IMR-90 (cell line): ENCODE measurements around the gene HOXD3. TPM values are rescaled to one million over a fixed set of nuclear protein-coding genes. Genes with fewer than 3 reads are reported as not detected.

Experiments
- ATAC-seq: fragments of 200-7000 bp; cut with Tn5 transposase; 2 replicates; pipeline ENCODE4 v1.9.1; 2020; ENCODE audit warnings: low read depth, mild to moderate bottlenecking, moderate library complexity
- BruUV-seq: library from RNA; stranded (reverse); fragments of 400-500 nt; replicated peaks from 2 replicates; lab custom pipeline; 2021; lab: Mats Ljungman, UMichigan
- CTCF ChIA-PET: fragments of 300-600 bp; formaldehyde crosslinking; extraction: SDS; loops from one replicate; lab custom pipeline; 2021; ENCODE audit warnings: antibody characterized with exemption; lab: Yijun Ruan, JAX
- POLR2A ChIA-PET: fragments of 300-600 bp; sonication (Branson Sonifier 250); formaldehyde crosslinking; loops from one replicate; lab custom pipeline; 2022; ENCODE audit warnings: antibody characterized with exemption; ENCODE audit not compliant: unreplicated experiment; lab: Charles Lee
- DNase-seq: peaks from one replicate; pipeline ENCODE4 v3.0.0; 2013
- H2AFZ ChIP-seq: replicated peaks from 2 replicates; pipeline ENCODE3; 2013; ENCODE audit warnings: low read length, mild to moderate bottlenecking; ENCODE audit not compliant: poor library complexity
- H2AK5ac ChIP-seq: 2 replicates; pipeline ENCODE4 v1.6.1; 2013; ENCODE audit warnings: low read depth, low read length, inconsistent platforms
- H2AK9ac ChIP-seq: replicated peaks from 2 replicates; pipeline ENCODE3; 2013; ENCODE audit warnings: mild to moderate bottlenecking, low read depth, low read length, moderate library complexity; ENCODE audit not compliant: poor library complexity
- H2BK120ac ChIP-seq: 2 replicates; pipeline ENCODE4 v1.6.1; 2013; ENCODE audit warnings: low read depth, low read length, inconsistent platforms
- H2BK15ac ChIP-seq: 3 replicates; pipeline ENCODE4 v1.6.1; 2013; ENCODE audit warnings: low read depth, low read length, inconsistent platforms
- H2BK20ac ChIP-seq: 2 replicates; pipeline ENCODE4 v1.6.1; 2013; ENCODE audit warnings: low read depth, mild to moderate bottlenecking, inconsistent platforms, low read length, moderate library complexity
- H2BK5ac ChIP-seq: 2 replicates; pipeline ENCODE4 v1.6.1; 2013; ENCODE audit warnings: mild to moderate bottlenecking, low read depth, low read length, inconsistent platforms; ENCODE audit not compliant: poor library complexity, severe bottlenecking
- H3K14ac ChIP-seq: replicated peaks from 2 replicates; pipeline ENCODE4 v1.6.1; 2013; ENCODE audit warnings: low read depth, low read length, inconsistent platforms
- H3K18ac ChIP-seq: 2 replicates; pipeline ENCODE4 v1.6.1; 2013; ENCODE audit warnings: low read depth, low read length, control low read depth
- H3K23ac ChIP-seq: 2 replicates; pipeline ENCODE4 v1.6.1; 2013; ENCODE audit warnings: low read depth, low read length, inconsistent platforms
- H3K27ac ChIP-seq: 2 replicates; pipeline ENCODE4 v1.5.1; 2013; ENCODE audit warnings: mild to moderate bottlenecking, control low read depth, low read length; ENCODE audit not compliant: insufficient read depth
- H3K27me3 ChIP-seq: 2 replicates; pipeline ENCODE4 v1.6.1; 2013; ENCODE audit warnings: low read length; ENCODE audit not compliant: control insufficient read depth, insufficient read depth
- H3K36me3 ChIP-seq: 2 replicates; pipeline ENCODE4 v1.6.1; 2013; ENCODE audit warnings: low read length, mixed read lengths; ENCODE audit not compliant: control insufficient read depth, insufficient read depth
- H3K4ac ChIP-seq: 2 replicates; pipeline ENCODE4 v1.6.1; 2013; ENCODE audit warnings: low read depth, low read length, inconsistent platforms
- H3K4me1 ChIP-seq: 2 replicates; pipeline ENCODE4 v1.6.1; 2013; ENCODE audit warnings: low read length, mixed read lengths; ENCODE audit not compliant: control insufficient read depth, insufficient read depth
- H3K4me2 ChIP-seq: 2 replicates; pipeline ENCODE4 v1.6.1; 2013; ENCODE audit warnings: low read depth, mild to moderate bottlenecking, control low read depth, low read length, moderate library complexity
- H3K4me3 ChIP-seq: 2 replicates; pipeline ENCODE4 v1.5.1; 2013; ENCODE audit warnings: low read depth, mild to moderate bottlenecking, control low read depth, low read length, moderate library complexity; ENCODE audit not compliant: insufficient read depth
- H3K56ac ChIP-seq: 2 replicates; pipeline ENCODE4 v1.6.1; 2013; ENCODE audit warnings: low read length, inconsistent platforms; ENCODE audit not compliant: insufficient read depth; ENCODE audit errors: extremely low read depth
- H3K79me1 ChIP-seq, 2 experiments: 2 replicates each; pipeline ENCODE4 v1.6.1; 2013; ENCODE audit warnings: low read length in 2 of 2, inconsistent platforms in 1 of 2, low read depth in 1 of 2
- H3K9ac ChIP-seq: 2 replicates; pipeline ENCODE4 v1.6.1; 2013; ENCODE audit warnings: low read depth, low read length, control low read depth
- H3K9me1 ChIP-seq: 2 replicates; pipeline ENCODE4 v1.6.1; 2013; ENCODE audit warnings: low read length, inconsistent platforms; ENCODE audit not compliant: insufficient read depth
- H3K9me3 ChIP-seq: 2 replicates; pipeline ENCODE4 v1.6.1; 2013; ENCODE audit warnings: low read length; ENCODE audit not compliant: control insufficient read depth, insufficient read depth
- H4K20me1 ChIP-seq: 2 replicates; pipeline ENCODE4 v1.6.1; 2013; ENCODE audit warnings: low read length, inconsistent platforms; ENCODE audit not compliant: insufficient read depth
- H4K5ac ChIP-seq: 2 replicates; pipeline ENCODE4 v1.6.1; 2013; ENCODE audit warnings: mild to moderate bottlenecking, low read depth, low read length, control low read depth
- H4K8ac ChIP-seq, 2 experiments: 2 replicates each; pipeline ENCODE4 v1.6.1; 2013; ENCODE audit warnings: low read depth in 2 of 2, low read length in 2 of 2, control low read depth in 1 of 2, inconsistent platforms in 1 of 2
- H4K91ac ChIP-seq: 2 replicates; pipeline ENCODE4 v1.6.1; 2013; ENCODE audit warnings: low read depth, low read length, inconsistent platforms; ENCODE audit not compliant: insufficient read depth
- MAZ ChIP-seq: IDR thresholded peaks from 2 replicates; pipeline ENCODE4 v1.6.1; 2012; ENCODE audit warnings: low read depth, mild to moderate bottlenecking, low read length, improper control_type of control experiment, moderate library complexity, borderline replicate concordance
- WGBS, 2 experiments: methylation state at CpG; one replicate each; pipeline versions ENCODE4 v1.1.5 to v1.1.7; 2013; ENCODE audit warnings: missing lambda C conversion rate in 2 of 2; ENCODE audit not compliant: insufficient read length in 1 of 2; ENCODE audit errors: extremely low coverage in 2 of 2; 5-methylcytosine and 5-hydroxymethylcytosine counted together
- dilution Hi-C: fragments of 300-500 bp; cut with HindIII; formaldehyde crosslinking; loops from one replicate; pipeline ENCODE4 v1.14.3; 2018; ENCODE audit warnings: low sequenced_read_pairs; ENCODE audit not compliant: unreplicated experiment
- in situ Hi-C: fragments of 300-500 bp; cut with MboI; formaldehyde crosslinking; loops from 3 replicates; pipeline ENCODE4 v1.14.3; 2019; ENCODE audit warnings: low sequenced_read_pairs, inconsistent platforms, mixed read lengths
- intact Hi-C: fragments of 100-400 bp; cut with micrococcal nuclease; formaldehyde crosslinking; loops from 2 replicates; pipeline ENCODE4 v1.10.0; 2022
- polyA plus RNA-seq, 3 experiments: library from polyadenylated mRNA; depleted of rRNA; stranded (reverse); fragments of >200 nt; gene quantifications; 2 replicates each; pipeline ENCODE4 v1.2.3, GENCODE V29; 2012; ENCODE audit warnings: low replicate concordance in 1 of 3
- total RNA-seq: library from RNA; depleted of rRNA; stranded (reverse); fragments of >200 nt; gene quantifications from 2 replicates; pipeline ENCODE4 v1.2.3, GENCODE V29; 2012
- TF ChIP-seq, protein P1 (sequence below): conservative IDR thresholded peaks from 2 replicates; pipeline ENCODE4 v1.5.1; 2012; ENCODE audit warnings: mild to moderate bottlenecking, low read depth, low read length, improper control_type of control experiment

The HOXD3 gene
- total and polyA plus RNA-seq, 2 of the 4 experiments (the other 2 are of a cell fraction), result not detected

DNA sequence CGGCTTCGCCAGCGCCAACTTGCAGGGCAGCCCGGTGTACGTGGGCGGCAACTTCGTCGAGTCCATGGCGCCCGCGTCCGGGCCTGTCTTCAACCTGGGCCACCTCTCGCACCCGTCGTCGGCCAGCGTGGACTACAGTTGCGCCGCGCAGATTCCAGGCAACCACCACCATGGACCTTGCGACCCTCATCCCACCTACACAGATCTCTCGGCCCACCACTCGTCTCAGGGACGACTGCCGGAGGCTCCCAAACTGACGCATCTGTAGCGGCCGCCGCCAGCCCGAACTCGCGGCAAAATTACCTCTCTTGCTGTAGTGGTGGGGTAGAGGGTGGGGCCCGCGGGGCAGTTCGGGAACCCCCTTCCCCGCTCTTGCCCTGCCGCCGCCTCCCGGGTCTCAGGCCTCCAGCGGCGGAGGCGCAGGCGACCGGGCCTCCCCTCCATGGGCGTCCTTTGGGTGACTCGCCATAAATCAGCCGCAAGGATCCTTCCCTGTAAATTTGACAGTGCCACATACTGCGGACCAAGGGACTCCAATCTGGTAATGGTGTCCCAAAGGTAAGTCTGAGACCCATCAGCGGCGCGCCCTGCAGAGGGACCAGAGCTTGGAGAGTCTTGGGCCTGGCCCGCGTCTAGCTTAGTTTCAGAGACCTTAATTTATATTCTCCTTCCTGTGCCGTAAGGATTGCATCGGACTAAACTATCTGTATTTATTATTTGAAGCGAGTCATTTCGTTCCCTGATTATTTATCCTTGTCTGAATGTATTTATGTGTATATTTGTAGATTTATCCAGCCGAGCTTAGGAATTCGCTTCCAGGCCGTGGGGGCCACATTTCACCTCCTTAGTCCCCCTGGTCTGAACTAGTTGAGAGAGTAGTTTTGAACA, 15.1 kb downstream of the HOXD3 start:
- ChIA-PET CTCF (interaction anchor here (0.7 kb wide), 1 partner anchor 182 kb away, joined by 3 read pairs; no protein-coding TSS in a partner anchor), POLR2A (no interaction called here)
- no peaks in the 10 kb centered on the region for H4K20me1 ChIP-seq
- no peaks in the 10 kb centered on the region for H3K4me1 ChIP-seq
- no peak overlapping the region for H3K9ac ChIP-seq
- no peaks in the 10 kb centered on the region for H3K79me1 ChIP-seq
- intact Hi-C loops, result no loop called here
- no peak overlapping the region for H3K14ac ChIP-seq
- H3K23ac ChIP-seq, result no peak overlapping the region
- TF ChIP-seq MAZ, result no peak
- TF ChIP-seq, protein P1, sequence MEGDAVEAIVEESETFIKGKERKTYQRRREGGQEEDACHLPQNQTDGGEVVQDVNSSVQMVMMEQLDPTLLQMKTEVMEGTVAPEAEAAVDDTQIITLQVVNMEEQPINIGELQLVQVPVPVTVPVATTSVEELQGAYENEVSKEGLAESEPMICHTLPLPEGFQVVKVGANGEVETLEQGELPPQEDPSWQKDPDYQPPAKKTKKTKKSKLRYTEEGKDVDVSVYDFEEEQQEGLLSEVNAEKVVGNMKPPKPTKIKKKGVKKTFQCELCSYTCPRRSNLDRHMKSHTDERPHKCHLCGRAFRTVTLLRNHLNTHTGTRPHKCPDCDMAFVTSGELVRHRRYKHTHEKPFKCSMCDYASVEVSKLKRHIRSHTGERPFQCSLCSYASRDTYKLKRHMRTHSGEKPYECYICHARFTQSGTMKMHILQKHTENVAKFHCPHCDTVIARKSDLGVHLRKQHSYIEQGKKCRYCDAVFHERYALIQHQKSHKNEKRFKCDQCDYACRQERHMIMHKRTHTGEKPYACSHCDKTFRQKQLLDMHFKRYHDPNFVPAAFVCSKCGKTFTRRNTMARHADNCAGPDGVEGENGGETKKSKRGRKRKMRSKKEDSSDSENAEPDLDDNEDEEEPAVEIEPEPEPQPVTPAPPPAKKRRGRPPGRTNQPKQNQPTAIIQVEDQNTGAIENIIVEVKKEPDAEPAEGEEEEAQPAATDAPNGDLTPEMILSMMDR, result no peak
- peaks cover 10% of the 10 kb centered on the region for H3K9me3 ChIP-seq
- no peak overlapping the region for H2AK9ac ChIP-seq
- no peak overlapping the region for H3K4me2 ChIP-seq
- no peaks in the 10 kb centered on the region for H3K36me3 ChIP-seq
- H3K4ac ChIP-seq, result no peak overlapping the region
- H2BK15ac ChIP-seq, result no peak overlapping the region
- H3K9me1 ChIP-seq, result no peaks in the 10 kb centered on the region
- no peak overlapping the region for H4K5ac ChIP-seq
- in situ Hi-C loops, result no loop called here
- H3K18ac ChIP-seq, result no peak overlapping the region
- no peak overlapping the region for H4K91ac ChIP-seq
- no peak overlapping the region for H3K4me3 ChIP-seq
- ATAC-seq, result no peak
- dilution Hi-C loops, result no loop called here
- no peak overlapping the region for H2BK5ac ChIP-seq
- H3K27me3 ChIP-seq, result peaks cover 68% of the 10 kb centered on the region
- H3K56ac ChIP-seq, result no peak overlapping the region
- H3K27ac ChIP-seq, result no peak overlapping the region
- no peak for DNase-seq
- peak overlapping the region; percentile 44 for H2AFZ ChIP-seq
- no peak overlapping the region for H2BK20ac ChIP-seq
- no TSS peak for BruUV-seq
- H2BK120ac ChIP-seq, result no peak overlapping the region
- 0% methylated on average over 3 of the region's 60 CpGs; no CpG with 5 or more reads in 1 of the 2 experiments for whole genome bisulfite sequencing, 2 experiments
- H2AK5ac ChIP-seq, result no peak overlapping the region
- H4K8ac ChIP-seq, result no peak overlapping the region
